Measurements from ENCODE around the gene CHGA. TPM values are rescaled to one million over a fixed set of nuclear protein-coding genes. Genes with fewer than 3 reads are reported as not detected.
A peak's percentile ranks its signal among the peaks of the same experiment; 100 is the strongest.

CHGA gene
- polyA plus RNA-seq, 3 donors = not detected

- no peaks in the 10 kb centered on the region for H3K9me3 ChIP-seq (replicated peaks in 1 of 2; ENCODE audit: control insufficient read depth in 1 of 2, insufficient read depth in 1 of 2, low read length in 2 of 2)
- H3K4me2 ChIP-seq (replicated peaks; ENCODE audit: extremely low read depth, low read length, poor library complexity, severe bottlenecking) = no peak overlapping the region
- Mint-ChIP-seq H3K4me3 (no peak overlapping the region), H3K9me3 (no peaks in the 10 kb centered on the region), H3K27ac (no peak overlapping the region), H3K36me3 (peaks cover 79 to 96% of the 10 kb centered on the region in 2 donors), H3K27me3 (ENCODE audit: low read depth in 3 of 3) (no peaks in the 10 kb centered on the region), H3K4me1 (no peaks in the 10 kb centered on the region)
- peaks cover 4% of the 10 kb centered on the region for H3K79me2 ChIP-seq (ENCODE audit: insufficient read depth, low read length)
- peaks cover 80 to 92% of the 10 kb centered on the region in 2 donors for H3K36me3 ChIP-seq (replicated peaks in 1 of 2; ENCODE audit: control insufficient read depth in 1 of 2, insufficient read depth in 2 of 2, low read length in 2 of 2)
- H3K27ac ChIP-seq (ENCODE audit: low read depth in 1 of 2, low read length in 2 of 2) = no peak overlapping the region
- no peak overlapping the region for H3K9ac ChIP-seq (ENCODE audit: insufficient read depth, low read length, poor library complexity, severe bottlenecking)
- no peaks in the 10 kb centered on the region for H3K27me3 ChIP-seq (ENCODE audit: control insufficient read depth in 2 of 2, insufficient read depth in 2 of 2, low read length in 2 of 2)
- TF ChIP-seq CTCF (IDR thresholded peaks at IDR 0.05) = no peak
- intact Hi-C loops (cut with micrococcal nuclease) = no loop called here
- no peaks in the 10 kb centered on the region for H3K4me1 ChIP-seq (ENCODE audit: control insufficient read depth in 1 of 2, insufficient read depth in 2 of 2, low read length in 2 of 2)
- WGBS (ENCODE audit: insufficient coverage) = 99% methylated on average over 22 of the region's 22 CpGs
- DNase-seq = no peak
- H4K20me1 ChIP-seq (ENCODE audit: insufficient read depth, low read length) = peaks cover 80% of the 10 kb centered on the region
- no peak overlapping the region for H2AFZ ChIP-seq (ENCODE audit: insufficient read depth, low read depth, low read length, poor library complexity, severe bottlenecking)
- H3K4me3 ChIP-seq (replicated peaks in 1 of 3; ENCODE audit: low read depth in 2 of 3, low read length in 3 of 3) = no peak overlapping the region
Measured at GRCh38 chr14:92948647-92949046, 25.7 kb downstream of the CHGA start.

GRCh38 chr14:92949496-92950192 lies 26.7 kb downstream of the CHGA start:
- no peaks in the 10 kb centered on the region for H3K4me1 ChIP-seq (ENCODE audit: control insufficient read depth in 1 of 2, insufficient read depth in 2 of 2, low read length in 2 of 2)
- peaks cover 77% of the 10 kb centered on the region for H4K20me1 ChIP-seq (ENCODE audit: insufficient read depth, low read length)
- Mint-ChIP-seq H3K4me1 (no peaks in the 10 kb centered on the region), H3K27me3 (ENCODE audit: low read depth in 3 of 3) (no peaks in the 10 kb centered on the region), H3K36me3 (peaks cover 79 to 96% of the 10 kb centered on the region in 2 donors), H3K27ac (peak overlapping the region in 1 of 7 donors; percentile 33), H3K9me3 (no peaks in the 10 kb centered on the region), H3K4me3 (no peak overlapping the region)
- intact Hi-C loops (cut with micrococcal nuclease) = loop anchor here (5.0 to 10.0 kb wide), 3 partner anchors 225 to 943 kb away; no protein-coding TSS in a partner anchor
- TF ChIP-seq CTCF (IDR thresholded peaks at IDR 0.05) = no peak
- peaks cover 4% of the 10 kb centered on the region for H3K79me2 ChIP-seq (ENCODE audit: insufficient read depth, low read length)
- WGBS (ENCODE audit: insufficient coverage) = over 99% methylated on average over 24 of the region's 24 CpGs
- H3K9ac ChIP-seq (ENCODE audit: insufficient read depth, low read length, poor library complexity, severe bottlenecking) = no peak overlapping the region
- peaks cover 77 to 92% of the 10 kb centered on the region in 2 donors for H3K36me3 ChIP-seq (replicated peaks in 1 of 2; ENCODE audit: control insufficient read depth in 1 of 2, insufficient read depth in 2 of 2, low read length in 2 of 2)
- no peak overlapping the region for H3K4me3 ChIP-seq (replicated peaks in 1 of 3; ENCODE audit: low read depth in 2 of 3, low read length in 3 of 3)
- no peak overlapping the region for H3K27ac ChIP-seq (ENCODE audit: low read depth in 1 of 2, low read length in 2 of 2)
- DNase-seq = no peak
- H2AFZ ChIP-seq (ENCODE audit: insufficient read depth, low read depth, low read length, poor library complexity, severe bottlenecking) = no peak overlapping the region
- no peaks in the 10 kb centered on the region for H3K27me3 ChIP-seq (ENCODE audit: control insufficient read depth in 2 of 2, insufficient read depth in 2 of 2, low read length in 2 of 2)
- no peaks in the 10 kb centered on the region for H3K9me3 ChIP-seq (replicated peaks in 1 of 2; ENCODE audit: control insufficient read depth in 1 of 2, insufficient read depth in 1 of 2, low read length in 2 of 2)
- H3K4me2 ChIP-seq (replicated peaks; ENCODE audit: extremely low read depth, low read length, poor library complexity, severe bottlenecking) = no peak overlapping the region
